K562 (cell line): ENCODE data around the gene CFAP251. TPM values are rescaled to one million over a fixed set of nuclear protein-coding genes. Genes with fewer than 3 reads are reported as not detected.

ENCODE experiments used
- BHLHE40 ChIP-seq: IDR thresholded peaks from 2 replicates; pipeline ENCODE4 v1.6.1; 2011; ENCODE audit warnings: low read length, improper control_type of control experiment
- CBFA2T3 ChIP-seq: fragments of 450-650 bp; IDR thresholded peaks from 2 replicates; pipeline ENCODE4 v1.6.1; 2017
- CBX5 ChIP-seq: IDR thresholded peaks from 2 replicates; pipeline ENCODE4 v1.6.1; 2014; ENCODE audit warnings: low read depth, borderline replicate concordance
- EGR1 ChIP-seq: fragments of 450-650 bp; conservative IDR thresholded peaks from 2 replicates; pipeline ENCODE4 v1.6.1; 2017; ENCODE audit warnings: mild to moderate bottlenecking
- EWSR1 ChIP-seq: fragments of 450-650 bp; IDR thresholded peaks from 2 replicates; pipeline ENCODE4 v1.6.1; 2018; ENCODE audit warnings: borderline replicate concordance, mild to moderate bottlenecking, low read depth, moderate library complexity; ENCODE audit not compliant: partially characterized antibody
- EZH2 ChIP-seq: IDR thresholded peaks from 2 replicates; pipeline ENCODE4 v1.6.1; 2012; ENCODE audit warnings: low read depth, mild to moderate bottlenecking, inconsistent platforms, low read length, borderline replicate concordance
- GATAD2A ChIP-seq: fragments of 450-650 bp; IDR thresholded peaks from 2 replicates; pipeline ENCODE4 v1.6.1; 2017
- HDGF ChIP-seq: fragments of 450-650 bp; IDR thresholded peaks from 2 replicates; pipeline ENCODE4 v1.6.1; 2016
- MAX ChIP-seq: sonication (generic); formaldehyde crosslinking; IDR thresholded peaks from 2 replicates; pipeline ENCODE4 v1.9.0; 2022; ENCODE audit warnings: mild to moderate bottlenecking, missing genetic modification reagents
- MLX ChIP-seq, 2 experiments: fragments of 450-650 bp in 1 of 2; sonication (generic) in 1 of 2; formaldehyde crosslinking; conservative IDR thresholded peaks; 2 replicates each; pipeline versions ENCODE4 v1.4.0 to v1.8.1; 2020 to 2022; ENCODE audit warnings: mild to moderate bottlenecking in 1 of 2, missing genetic modification reagents in 1 of 2
- NEUROD1 ChIP-seq: fragments of 150-350 bp; IDR thresholded peaks from 2 replicates; pipeline ENCODE4 v1.6.1; 2014; ENCODE audit warnings: borderline replicate concordance, low read length, low read depth; ENCODE audit not compliant: partially characterized antibody
- PCBP2 ChIP-seq: fragments of 200-400 bp; formaldehyde crosslinking; IDR thresholded peaks from 2 replicates; pipeline ENCODE4 v1.6.1; 2018; ENCODE audit warnings: low read length, low read depth, mild to moderate bottlenecking, moderate library complexity; ENCODE audit not compliant: poor library complexity, severe bottlenecking
- SAFB ChIP-seq: fragments of 200-400 bp; formaldehyde crosslinking; IDR thresholded peaks from 2 replicates; pipeline ENCODE4 v1.6.1; 2017; ENCODE audit warnings: low read depth, low read length, borderline replicate concordance
- TBP ChIP-seq: optimal IDR thresholded peaks from 2 replicates; pipeline ENCODE3; 2011; ENCODE audit warnings: low read depth, low read length, improper control_type of control experiment
- TFE3 ChIP-seq: fragments of 450-650 bp; formaldehyde crosslinking; IDR thresholded peaks from 2 replicates; pipeline ENCODE4 v1.4.0; 2020; ENCODE audit warnings: mild to moderate bottlenecking, mixed read lengths
- TSHZ1 ChIP-seq: fragments of 250-450 bp; sonication (Bioruptor Pico); IDR thresholded peaks from 2 replicates; pipeline ENCODE4 v1.4.0; 2020; ENCODE audit warnings: mild to moderate bottlenecking, moderate library complexity
- ZFP36 ChIP-seq: fragments of 150-350 bp; IDR thresholded peaks from 2 replicates; pipeline ENCODE4 v1.6.1; 2018; ENCODE audit warnings: low read length, low read depth; ENCODE audit not compliant: partially characterized antibody
- ZFX ChIP-seq: sonication (generic); formaldehyde crosslinking; IDR thresholded peaks from 2 replicates; pipeline ENCODE4 v1.8.0; 2022; ENCODE audit warnings: mild to moderate bottlenecking, missing genetic modification reagents, moderate library complexity
- ZNF212 ChIP-seq: fragments of 450-650 bp; formaldehyde crosslinking; IDR thresholded peaks from 2 replicates; pipeline ENCODE4 v1.4.0; 2020; ENCODE audit warnings: mild to moderate bottlenecking
- ZNF324 ChIP-seq: fragments of 250-450 bp; sonication (Bioruptor Pico); IDR thresholded peaks from 2 replicates; pipeline ENCODE4 v1.4.0; 2020; ENCODE audit warnings: mild to moderate bottlenecking
- ZNF512 ChIP-seq: IDR thresholded peaks from 2 replicates; pipeline ENCODE4 v1.6.1; 2016; ENCODE audit warnings: missing genetic modification characterization, missing compliant biosample characterization
- polyA plus RNA-seq, 8 experiments: library from polyadenylated mRNA; depleted of rRNA in 4 of 8; stranded (reverse) in 5 of 8; unstranded in 3 of 8; fragments of >200 nt; fragmentation: Nextera tagmentation in 2 of 8; fragmentation: Illumina TruSeq in 1 of 8; extraction: Ambion mirVana in 2 of 8; extraction: Trizol in 1 of 8; gene quantifications; 2 replicates each; pipeline versions ENCODE4 v1.2.1 to v1.2.3, GENCODE V29; 2011 to 2014; ENCODE audit warnings: inconsistent platforms in 1 of 8, missing spikeins in 1 of 8
- total RNA-seq, 7 experiments: library from RNA; depleted of rRNA in 6 of 7; stranded (reverse); fragments of >200 nt in 6 of 7; fragmentation: Illumina TruSeq in 2 of 7; extraction: Trizol in 2 of 7; gene quantifications; 2 replicates each; pipeline versions ENCODE4 v1.2.1 to v1.2.3, GENCODE V29; 2011 to 2021; ENCODE audit warnings: low replicate concordance in 1 of 7

Gene CFAP251
- total and polyA plus RNA-seq, 9 of the 15 experiments (the other 6 are each of a cell fraction or from before 2014, with no cell fraction given): 16.6 to 31.0 (median 19.1) TPM

- TF ChIP-seq TBP: peak; percentile 75
- TF ChIP-seq BHLHE40: peak; percentile 63
- TF ChIP-seq TFE3: no peak
- TF ChIP-seq SAFB: no peak
- peak; percentile 6 for TF ChIP-seq ZFP36
- TF ChIP-seq NEUROD1: peak; percentile 48
- no peak for TF ChIP-seq HDGF
- TF ChIP-seq EZH2: no peak
- no peak for TF ChIP-seq CBX5
- TF ChIP-seq GATAD2A: peak; percentile 66; the same call in 1 of the 2 replicates
- no peak for TF ChIP-seq ZNF212 (CRISPR knock-in tag)
- no peak for TF ChIP-seq ZNF512 (tag)
- TF ChIP-seq TSHZ1 (CRISPR knock-in tag): no peak; the same call in 1 of the 2 replicates
- TF ChIP-seq MAX (CRISPR knock-in tag): peak; percentile 51; the same call in 1 of the 2 replicates
- TF ChIP-seq ZNF324 (CRISPR knock-in tag): 0 out of 2 replicates have a peak, but pooled peaks have one; percentile 28
- TF ChIP-seq PCBP2: no peak
- TF ChIP-seq EGR1: peak; percentile 50
- TF ChIP-seq ZFX: peak; percentile 87
- peak; percentile 59 for TF ChIP-seq CBFA2T3
- TF ChIP-seq MLX (CRISPR knock-in tag; conservative IDR thresholded peaks at IDR 0.05): no peak
- TF ChIP-seq EWSR1: no peak
Measured at GRCh38 chr12:121933522-121934308, 15.3 kb downstream of the CFAP251 start (continued).
